PC-9 (cell line): ENCODE measurements around the gene RFT1. TPM values are rescaled to one million over a fixed set of nuclear protein-coding genes. Genes with fewer than 3 reads are reported as not detected.

ENCODE experiments used
- BruUV-seq: library from RNA; stranded (reverse); fragments of 400-500 nt; replicated peaks from 2 replicates; lab custom pipeline; 2021; lab: Mats Ljungman, UMichigan
- CTCF ChIA-PET: fragments of 300-600 bp; sonication (Branson Sonifier 250); formaldehyde crosslinking; loops from one replicate; lab custom pipeline; 2022; ENCODE audit warnings: antibody characterized with exemption; lab: Charles Lee
- POLR2A ChIA-PET: fragments of 300-600 bp; sonication (Branson Sonifier 250); formaldehyde crosslinking; loops from one replicate; lab custom pipeline; 2022; ENCODE audit warnings: antibody characterized with exemption; ENCODE audit not compliant: unreplicated experiment; lab: Charles Lee
- DNase-seq, 2 experiments: peaks; one replicate each; pipeline versions ENCODE4 v3.0.0 to v3.0.0-alpha.2; 2015 to 2022; ENCODE audit warnings: mixed read lengths in 1 of 2
- H2AFZ ChIP-seq: fragments of 200-600 bp; sonication (generic); 2 replicates; pipeline ENCODE4 v1.8.1; 2017; ENCODE audit warnings: antibody characterized with exemption
- H3F3A ChIP-seq: fragments of 200-600 bp; sonication (generic); 2 replicates; pipeline ENCODE4 v1.8.1; 2017; ENCODE audit warnings: antibody characterized with exemption, mild to moderate bottlenecking, low read depth; ENCODE audit not compliant: insufficient read depth
- H3K27ac ChIP-seq: fragments of 200-600 bp; sonication (generic); 2 replicates; pipeline ENCODE4 v1.6.1; 2016; ENCODE audit warnings: mixed run types
- H3K27me3 ChIP-seq: fragments of 200-600 bp; sonication (generic); 2 replicates; pipeline ENCODE4 v1.6.1; 2016; ENCODE audit warnings: low read depth, mixed run types; ENCODE audit not compliant: insufficient read depth
- H3K36me3 ChIP-seq: fragments of 200-600 bp; sonication (generic); 2 replicates; pipeline ENCODE4 v1.6.1; 2016; ENCODE audit warnings: low read depth, mixed run types
- H3K4me1 ChIP-seq: fragments of 200-600 bp; sonication (generic); replicated peaks from 2 replicates; pipeline ENCODE4 v1.6.1; 2016; ENCODE audit warnings: mixed run types; ENCODE audit not compliant: insufficient read depth
- H3K4me2 ChIP-seq: fragments of 200-600 bp; sonication (generic); 2 replicates; pipeline ENCODE4 v1.6.1; 2017; ENCODE audit warnings: mixed run types
- H3K4me3 ChIP-seq: fragments of 200-600 bp; sonication (generic); 2 replicates; pipeline ENCODE4 v1.6.1; 2016; ENCODE audit warnings: mixed run types
- H3K79me2 ChIP-seq: fragments of 200-600 bp; sonication (generic); 2 replicates; pipeline ENCODE4 v1.6.1; 2017; ENCODE audit warnings: low read depth, mixed run types
- H3K9me2 ChIP-seq: fragments of 200-600 bp; sonication (generic); 2 replicates; pipeline ENCODE4 v1.8.1; 2017; ENCODE audit warnings: mild to moderate bottlenecking; ENCODE audit not compliant: insufficient read depth
- H3K9me3 ChIP-seq: fragments of 200-600 bp; sonication (generic); 2 replicates; pipeline ENCODE4 v1.8.1; 2016; ENCODE audit warnings: low read depth; ENCODE audit not compliant: insufficient read depth
- H4K20me1 ChIP-seq: fragments of 200-600 bp; sonication (generic); 2 replicates; pipeline ENCODE4 v1.8.1; 2017; ENCODE audit not compliant: insufficient read depth
- CTCF ChIP-seq: fragments of 200-600 bp; sonication (generic); conservative IDR thresholded peaks from 2 replicates; pipeline ENCODE4 v1.6.1; 2017; ENCODE audit warnings: mixed run types, antibody characterized with exemption, mild to moderate bottlenecking, moderate library complexity
- EZH2 ChIP-seq: fragments of 200-600 bp; sonication (generic); IDR thresholded peaks from 2 replicates; pipeline ENCODE4 v1.8.0; 2017; ENCODE audit warnings: antibody characterized with exemption, low read depth
- intact Hi-C: fragments of 100-400 bp; cut with micrococcal nuclease; formaldehyde crosslinking; loops from one replicate; pipeline ENCODE4 v1.10.0; 2022; ENCODE audit not compliant: unreplicated experiment
- total RNA-seq: library from RNA; stranded (reverse); gene quantifications from 2 replicates; pipeline ENCODE4 v1.2.3, GENCODE V29; 2021

Gene RFT1
- total RNA-seq, 1 experiment from 2014 or later, result 31.0 TPM

- CTCF ChIA-PET, result no interaction called here
- no peaks in the 10 kb centered on the region for H3K27me3 ChIP-seq
- no peaks in the 10 kb centered on the region; the same call in 1 of the 2 replicates for H4K20me1 ChIP-seq
- no peak overlapping the region for H3K27ac ChIP-seq
- H3K4me3 ChIP-seq, result no peak overlapping the region
- H2AFZ ChIP-seq, result no peak overlapping the region
- no peaks in the 10 kb centered on the region for H3K9me2 ChIP-seq
- TF ChIP-seq CTCF (no peak), EZH2 (no peak)
- DNase-seq, result no peak
- intact Hi-C loops, result no loop called here
- peaks cover 24% of the 10 kb centered on the region for H3K4me1 ChIP-seq
- H3K9me3 ChIP-seq, result no peaks in the 10 kb centered on the region
- POLR2A ChIA-PET, result no interaction called here
- no peaks in the 10 kb centered on the region for H3K36me3 ChIP-seq
- H3K4me2 ChIP-seq, result no peak overlapping the region
- H3K79me2 ChIP-seq, result no peaks in the 10 kb centered on the region
- peaks cover 13% of the 10 kb centered on the region for H3F3A ChIP-seq
- BruUV-seq, result no TSS peak
These were observed 46.7 kb downstream of the RFT1 start for GRCh38 chr3:53083521-53083920.

- Histone ChIP-seq H3K9me2 (no peaks in the 10 kb centered on the region), H4K20me1 (no peaks in the 10 kb centered on the region; the same call in 1 of the 2 replicates), H3K9me3 (no peaks in the 10 kb centered on the region), H2AFZ (no peak overlapping the region), H3K4me3 (no peak overlapping the region), H3K27ac (no peak overlapping the region), H3K79me2 (no peaks in the 10 kb centered on the region), H3K4me2 (no peak overlapping the region), H3F3A (peaks cover 13% of the 10 kb centered on the region), H3K27me3 (no peaks in the 10 kb centered on the region), H3K36me3 (no peaks in the 10 kb centered on the region), H3K4me1 (peaks cover 24% of the 10 kb centered on the region)
- TF ChIP-seq CTCF (no peak), EZH2 (no peak)
- DNase-seq, result no peak
- intact Hi-C loops, result no loop called here
- ChIA-PET CTCF (no interaction called here), POLR2A (no interaction called here)
- no TSS peak for BruUV-seq
These were observed 47.5 kb downstream of the RFT1 start for GRCh38 chr3:53082736-53083135.

GRCh38 chr3:53081318-53081717, 48.9 kb downstream of the RFT1 start:
- no peak for DNase-seq
- Histone ChIP-seq H3K9me2 (no peaks in the 10 kb centered on the region), H3K4me1 (peaks cover 24% of the 10 kb centered on the region), H3K27me3 (no peaks in the 10 kb centered on the region), H3K4me3 (no peak overlapping the region), H3F3A (peaks cover 11% of the 10 kb centered on the region), H3K79me2 (no peaks in the 10 kb centered on the region), H4K20me1 (no peaks in the 10 kb centered on the region; the same call in 1 of the 2 replicates), H3K9me3 (no peaks in the 10 kb centered on the region), H3K36me3 (no peaks in the 10 kb centered on the region), H3K27ac (no peak overlapping the region), H2AFZ (no peak overlapping the region), H3K4me2 (no peak overlapping the region)
- no TSS peak for BruUV-seq
- TF ChIP-seq CTCF (no peak), EZH2 (no peak)
- intact Hi-C loops, result no loop called here
- CTCF ChIA-PET, result interaction anchor here (0.6 kb wide), 1 partner anchor 15 kb away, joined by 3 read pairs; no protein-coding TSS in a partner anchor
- POLR2A ChIA-PET, result interaction anchor here (0.6 kb wide), 2 partner anchors 376 to 443 kb away, joined by 4 to 12 read pairs; no protein-coding TSS in a partner anchor
